ENCODE results near the gene NPC1. TPM values are rescaled to one million over a fixed set of nuclear protein-coding genes. Genes with fewer than 3 reads are reported as not detected.

NPC1 gene
- total RNA-seq, 1 experiment from 2014 or later: 38.3 TPM

DNA sequence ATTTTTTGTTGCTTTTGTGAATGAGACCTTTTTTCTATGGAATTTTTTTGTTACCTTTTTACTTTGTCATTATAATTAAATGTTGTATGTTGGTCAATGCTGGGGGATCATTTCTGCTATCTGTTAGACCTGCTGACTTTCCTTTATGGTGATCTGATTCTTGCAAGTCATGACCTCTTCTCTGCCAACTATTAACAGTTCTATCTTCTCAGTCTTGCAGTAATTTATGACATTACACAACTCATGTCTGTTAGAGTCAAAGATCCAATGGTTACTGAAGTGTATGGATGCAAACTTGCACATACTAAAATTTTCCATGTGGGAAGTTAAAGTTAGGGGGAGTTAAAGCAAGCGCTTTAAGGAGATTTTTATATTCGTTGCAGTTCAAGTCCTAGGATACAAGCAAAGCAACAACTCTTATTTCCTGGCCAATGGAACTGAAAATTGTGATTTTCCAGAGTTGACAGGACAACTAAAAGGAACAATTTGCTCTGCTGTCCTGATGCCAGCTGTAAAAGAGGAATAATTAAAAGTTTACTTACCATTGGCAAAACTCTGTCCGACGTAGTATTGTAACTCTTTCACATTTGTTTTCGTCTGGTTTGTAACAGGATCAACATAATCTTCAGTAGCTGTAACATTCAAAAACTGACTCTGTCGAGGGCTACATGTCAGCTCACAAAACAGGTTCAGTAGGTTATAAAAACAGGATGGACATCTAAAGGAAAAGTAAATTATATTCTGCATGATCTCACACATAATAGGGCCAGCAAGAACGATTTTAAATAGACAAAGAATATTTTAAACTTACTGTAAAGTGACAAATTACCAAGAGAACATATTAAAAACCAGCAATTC lies 17.8 kb downstream of the NPC1 start:
- Mint-ChIP-seq H3K36me3 (peaks cover 54% of the 10 kb centered on the region), H3K4me3 (no peak overlapping the region), H3K27me3 (ENCODE audit: low read depth) (no peaks in the 10 kb centered on the region), H3K9me3 (no peaks in the 10 kb centered on the region), H3K4me1 (no peaks in the 10 kb centered on the region), H3K27ac (no peak overlapping the region)
- ATAC-seq (no peak), DNase-seq (ENCODE audit: low spot score) (no peak)
- POLR2A ChIA-PET: no interaction called here
- TF ChIP-seq, protein P1, sequence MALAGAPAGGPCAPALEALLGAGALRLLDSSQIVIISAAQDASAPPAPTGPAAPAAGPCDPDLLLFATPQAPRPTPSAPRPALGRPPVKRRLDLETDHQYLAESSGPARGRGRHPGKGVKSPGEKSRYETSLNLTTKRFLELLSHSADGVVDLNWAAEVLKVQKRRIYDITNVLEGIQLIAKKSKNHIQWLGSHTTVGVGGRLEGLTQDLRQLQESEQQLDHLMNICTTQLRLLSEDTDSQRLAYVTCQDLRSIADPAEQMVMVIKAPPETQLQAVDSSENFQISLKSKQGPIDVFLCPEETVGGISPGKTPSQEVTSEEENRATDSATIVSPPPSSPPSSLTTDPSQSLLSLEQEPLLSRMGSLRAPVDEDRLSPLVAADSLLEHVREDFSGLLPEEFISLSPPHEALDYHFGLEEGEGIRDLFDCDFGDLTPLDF (CRISPR knock-in tag; IDR thresholded peaks at IDR 0.05): no peak
- TF ChIP-seq ESRRA (CRISPR knock-in tag; IDR thresholded peaks at IDR 0.05; ENCODE audit: borderline replicate concordance) (no peak), ZBTB43 (CRISPR knock-in tag; IDR thresholded peaks at IDR 0.05) (no peak), FOXJ3 (CRISPR knock-in tag; IDR thresholded peaks at IDR 0.05; ENCODE audit: borderline replicate concordance) (no peak), MAX (CRISPR knock-in tag; IDR thresholded peaks at IDR 0.05) (no peak)
- TF ChIP-seq, protein P2, sequence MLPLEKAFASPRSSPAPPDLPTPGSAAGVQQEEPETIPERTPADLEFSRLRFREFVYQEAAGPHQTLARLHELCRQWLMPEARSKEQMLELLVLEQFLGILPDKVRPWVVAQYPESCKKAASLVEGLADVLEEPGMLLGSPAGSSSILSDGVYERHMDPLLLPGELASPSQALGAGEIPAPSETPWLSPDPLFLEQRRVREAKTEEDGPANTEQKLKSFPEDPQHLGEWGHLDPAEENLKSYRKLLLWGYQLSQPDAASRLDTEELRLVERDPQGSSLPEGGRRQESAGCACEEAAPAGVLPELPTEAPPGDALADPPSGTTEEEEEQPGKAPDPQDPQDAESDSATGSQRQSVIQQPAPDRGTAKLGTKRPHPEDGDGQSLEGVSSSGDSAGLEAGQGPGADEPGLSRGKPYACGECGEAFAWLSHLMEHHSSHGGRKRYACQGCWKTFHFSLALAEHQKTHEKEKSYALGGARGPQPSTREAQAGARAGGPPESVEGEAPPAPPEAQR (CRISPR knock-in tag; IDR thresholded peaks at IDR 0.05): no peak
- TF ChIP-seq, protein P3, sequence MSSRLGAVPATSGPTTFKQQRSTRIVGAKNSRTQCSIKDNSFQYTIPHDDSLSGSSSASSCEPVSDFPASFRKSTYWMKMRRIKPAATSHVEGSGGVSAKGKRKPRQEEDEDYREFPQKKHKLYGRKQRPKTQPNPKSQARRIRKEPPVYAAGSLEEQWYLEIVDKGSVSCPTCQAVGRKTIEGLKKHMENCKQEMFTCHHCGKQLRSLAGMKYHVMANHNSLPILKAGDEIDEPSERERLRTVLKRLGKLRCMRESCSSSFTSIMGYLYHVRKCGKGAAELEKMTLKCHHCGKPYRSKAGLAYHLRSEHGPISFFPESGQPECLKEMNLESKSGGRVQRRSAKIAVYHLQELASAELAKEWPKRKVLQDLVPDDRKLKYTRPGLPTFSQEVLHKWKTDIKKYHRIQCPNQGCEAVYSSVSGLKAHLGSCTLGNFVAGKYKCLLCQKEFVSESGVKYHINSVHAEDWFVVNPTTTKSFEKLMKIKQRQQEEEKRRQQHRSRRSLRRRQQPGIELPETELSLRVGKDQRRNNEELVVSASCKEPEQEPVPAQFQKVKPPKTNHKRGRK (CRISPR knock-in tag; IDR thresholded peaks at IDR 0.05; ENCODE audit: borderline replicate concordance): no peak
- TF ChIP-seq, protein P4, sequence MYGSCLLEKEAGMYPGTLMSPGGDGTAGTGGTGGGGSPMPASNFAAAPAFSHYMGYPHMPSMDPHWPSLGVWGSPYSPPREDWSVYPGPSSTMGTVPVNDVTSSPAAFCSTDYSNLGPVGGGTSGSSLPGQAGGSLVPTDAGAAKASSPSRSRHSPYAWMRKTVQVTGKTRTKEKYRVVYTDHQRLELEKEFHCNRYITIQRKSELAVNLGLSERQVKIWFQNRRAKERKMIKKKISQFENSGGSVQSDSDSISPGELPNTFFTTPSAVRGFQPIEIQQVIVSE (CRISPR knock-in tag; IDR thresholded peaks at IDR 0.05; ENCODE audit: borderline replicate concordance): no peak
- TF ChIP-seq, protein P5, sequence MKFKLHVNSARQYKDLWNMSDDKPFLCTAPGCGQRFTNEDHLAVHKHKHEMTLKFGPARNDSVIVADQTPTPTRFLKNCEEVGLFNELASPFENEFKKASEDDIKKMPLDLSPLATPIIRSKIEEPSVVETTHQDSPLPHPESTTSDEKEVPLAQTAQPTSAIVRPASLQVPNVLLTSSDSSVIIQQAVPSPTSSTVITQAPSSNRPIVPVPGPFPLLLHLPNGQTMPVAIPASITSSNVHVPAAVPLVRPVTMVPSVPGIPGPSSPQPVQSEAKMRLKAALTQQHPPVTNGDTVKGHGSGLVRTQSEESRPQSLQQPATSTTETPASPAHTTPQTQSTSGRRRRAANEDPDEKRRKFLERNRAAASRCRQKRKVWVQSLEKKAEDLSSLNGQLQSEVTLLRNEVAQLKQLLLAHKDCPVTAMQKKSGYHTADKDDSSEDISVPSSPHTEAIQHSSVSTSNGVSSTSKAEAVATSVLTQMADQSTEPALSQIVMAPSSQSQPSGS (CRISPR knock-in tag; IDR thresholded peaks at IDR 0.05; ENCODE audit: borderline replicate concordance, low read depth): no peak
- CTCF ChIA-PET: no interaction called here

DNA sequence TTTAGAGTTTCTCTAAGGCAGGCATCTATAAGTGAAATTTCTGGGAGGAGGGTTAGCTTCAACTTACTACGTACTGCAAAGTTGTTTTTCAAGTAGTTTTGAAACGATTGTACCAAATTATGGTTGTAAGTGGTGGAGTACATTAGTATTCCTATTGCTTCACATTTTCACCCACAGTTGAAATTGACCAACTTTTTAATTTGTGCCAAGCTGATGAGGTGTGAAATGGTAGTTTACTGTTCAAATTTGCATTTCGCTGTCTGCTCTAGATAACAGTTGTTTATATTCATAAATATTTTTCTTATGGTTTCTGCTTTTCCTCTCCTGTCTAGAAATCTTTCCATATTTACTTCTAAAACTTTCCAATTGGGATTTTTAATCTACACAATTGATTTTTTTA lies 18.6 kb downstream of the NPC1 start:
- peaks cover 54% of the 10 kb centered on the region for H3K36me3 Mint-ChIP-seq
- TF ChIP-seq JAZF1 (CRISPR knock-in tag; IDR thresholded peaks at IDR 0.05) (no peak), ETV6 (CRISPR knock-in tag; IDR thresholded peaks at IDR 0.05) (no peak), CREM (CRISPR knock-in tag; IDR thresholded peaks at IDR 0.05) (no peak), SMAD4 (CRISPR knock-in tag; IDR thresholded peaks at IDR 0.05) (no peak), ZNF219 (CRISPR knock-in tag; IDR thresholded peaks at IDR 0.05; ENCODE audit: borderline replicate concordance) (no peak), ATF3 (CRISPR knock-in tag; conservative IDR thresholded peaks at IDR 0.05) (no peak), IRF2 (CRISPR knock-in tag; IDR thresholded peaks at IDR 0.05; ENCODE audit: borderline replicate concordance, low read depth) (no peak), ZNF423 (CRISPR knock-in tag; IDR thresholded peaks at IDR 0.05) (no peak), EMX1 (CRISPR knock-in tag; IDR thresholded peaks at IDR 0.05) (no peak), OVOL2 (CRISPR knock-in tag; IDR thresholded peaks at IDR 0.05; ENCODE audit: borderline replicate concordance) (no peak)
- TF ChIP-seq, protein P3 (CRISPR knock-in tag; IDR thresholded peaks at IDR 0.05; ENCODE audit: borderline replicate concordance): no peak
- TF ChIP-seq, protein P6, sequence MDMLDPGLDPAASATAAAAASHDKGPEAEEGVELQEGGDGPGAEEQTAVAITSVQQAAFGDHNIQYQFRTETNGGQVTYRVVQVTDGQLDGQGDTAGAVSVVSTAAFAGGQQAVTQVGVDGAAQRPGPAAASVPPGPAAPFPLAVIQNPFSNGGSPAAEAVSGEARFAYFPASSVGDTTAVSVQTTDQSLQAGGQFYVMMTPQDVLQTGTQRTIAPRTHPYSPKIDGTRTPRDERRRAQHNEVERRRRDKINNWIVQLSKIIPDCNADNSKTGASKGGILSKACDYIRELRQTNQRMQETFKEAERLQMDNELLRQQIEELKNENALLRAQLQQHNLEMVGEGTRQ (CRISPR knock-in tag; IDR thresholded peaks at IDR 0.05): no peak
- TF ChIP-seq, protein P7, sequence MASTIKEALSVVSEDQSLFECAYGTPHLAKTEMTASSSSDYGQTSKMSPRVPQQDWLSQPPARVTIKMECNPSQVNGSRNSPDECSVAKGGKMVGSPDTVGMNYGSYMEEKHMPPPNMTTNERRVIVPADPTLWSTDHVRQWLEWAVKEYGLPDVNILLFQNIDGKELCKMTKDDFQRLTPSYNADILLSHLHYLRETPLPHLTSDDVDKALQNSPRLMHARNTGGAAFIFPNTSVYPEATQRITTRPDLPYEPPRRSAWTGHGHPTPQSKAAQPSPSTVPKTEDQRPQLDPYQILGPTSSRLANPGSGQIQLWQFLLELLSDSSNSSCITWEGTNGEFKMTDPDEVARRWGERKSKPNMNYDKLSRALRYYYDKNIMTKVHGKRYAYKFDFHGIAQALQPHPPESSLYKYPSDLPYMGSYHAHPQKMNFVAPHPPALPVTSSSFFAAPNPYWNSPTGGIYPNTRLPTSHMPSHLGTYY (CRISPR knock-in tag; IDR thresholded peaks at IDR 0.05): no peak

More for the DNA sequence above, 18.6 kb downstream of the NPC1 start:
- ATAC-seq (no peak), DNase-seq (ENCODE audit: low spot score) (no peak)
- H3K4me3 Mint-ChIP-seq: no peak overlapping the region
- H3K4me1 Mint-ChIP-seq: no peaks in the 10 kb centered on the region
- H3K27me3 Mint-ChIP-seq (ENCODE audit: low read depth): no peaks in the 10 kb centered on the region
- no peak overlapping the region for H3K27ac Mint-ChIP-seq
- no peaks in the 10 kb centered on the region for H3K9me3 Mint-ChIP-seq
- ChIA-PET POLR2A (no interaction called here), CTCF (no interaction called here)
